WTC11 (cell line): ENCODE measurements around the gene CACNB3. TPM values are rescaled to one million over a fixed set of nuclear protein-coding genes. Genes with fewer than 3 reads are reported as not detected.

Experiments used
- ATAC-seq: fragments of 200-7000 bp; cut with Tn5 transposase; 2 replicates; pipeline ENCODE4 v1.10.0; 2021; ENCODE audit warnings: mild to moderate bottlenecking, moderate library complexity
- CTCF ChIA-PET: fragments of 300-600 bp; sonication (Branson Sonifier 250); formaldehyde crosslinking; loops from one replicate; lab custom pipeline; 2021; ENCODE audit warnings: antibody characterized with exemption; lab: Charles Lee
- POLR2A ChIA-PET: fragments of 350-600 bp; sonication (Branson Sonifier 250); formaldehyde crosslinking; loops from one replicate; lab custom pipeline; 2021; ENCODE audit warnings: antibody characterized with exemption; lab: Charles Lee
- DNase-seq: peaks from one replicate; pipeline ENCODE4 v3.0.0; 2021; ENCODE audit warnings: low spot score
- H3K27ac Mint-ChIP-seq: 2 replicates; pipeline ENCODE4 v1.8.0; 2021; ENCODE audit warnings: mixed read lengths
- H3K27me3 Mint-ChIP-seq: 2 replicates; pipeline ENCODE4 v1.8.0; 2021; ENCODE audit warnings: low read depth, mild to moderate bottlenecking, moderate library complexity, mixed read lengths
- H3K36me3 Mint-ChIP-seq: 2 replicates; pipeline ENCODE4 v1.8.0; 2021; ENCODE audit warnings: mixed read lengths
- H3K4me1 Mint-ChIP-seq: 2 replicates; pipeline ENCODE4 v1.8.0; 2022; ENCODE audit warnings: mixed read lengths
- H3K4me3 Mint-ChIP-seq: 2 replicates; pipeline ENCODE4 v1.8.0; 2021; ENCODE audit warnings: mild to moderate bottlenecking, moderate library complexity, mixed read lengths
- H3K9me3 Mint-ChIP-seq: 2 replicates; pipeline ENCODE4 v1.8.0; 2021; ENCODE audit warnings: mixed read lengths
- ATF6 ChIP-seq: sonication (generic); formaldehyde crosslinking; IDR thresholded peaks from 2 replicates; pipeline ENCODE4 v1.8.1; 2023; ENCODE audit warnings: mild to moderate bottlenecking, missing genetic modification reagents
- CTCF ChIP-seq: fragments of 200-600 bp; IDR thresholded peaks from 2 replicates; pipeline ENCODE4 v1.8.0; 2022; ENCODE audit warnings: antibody characterized with exemption
- EMX1 ChIP-seq: fragments of 250-450 bp; sonication (Bioruptor Pico); IDR thresholded peaks from 2 replicates; pipeline ENCODE4 v1.8.0; 2021; ENCODE audit warnings: mild to moderate bottlenecking
- ESRRA ChIP-seq: sonication (generic); formaldehyde crosslinking; IDR thresholded peaks from 2 replicates; pipeline ENCODE4 v1.8.1; 2022; ENCODE audit warnings: mild to moderate bottlenecking, missing genetic modification reagents, borderline replicate concordance
- GABPB1 ChIP-seq: sonication (generic); formaldehyde crosslinking; IDR thresholded peaks from 2 replicates; pipeline ENCODE4 v1.8.1; 2023; ENCODE audit warnings: mild to moderate bottlenecking, missing genetic modification reagents
- HMGXB4 ChIP-seq: sonication (generic); formaldehyde crosslinking; IDR thresholded peaks from 2 replicates; pipeline ENCODE4 v1.8.1; 2023; ENCODE audit warnings: mild to moderate bottlenecking, moderate library complexity, missing genetic modification reagents
- MAX ChIP-seq: sonication (generic); formaldehyde crosslinking; IDR thresholded peaks from 2 replicates; pipeline ENCODE4 v1.8.0; 2022; ENCODE audit warnings: mild to moderate bottlenecking, missing genetic modification reagents
- NFATC4 ChIP-seq: fragments of 250-450 bp; sonication (Bioruptor Pico); IDR thresholded peaks from 2 replicates; pipeline ENCODE4 v1.9.0; 2021; ENCODE audit warnings: mild to moderate bottlenecking
- NR1H2 ChIP-seq: sonication (generic); formaldehyde crosslinking; IDR thresholded peaks from 2 replicates; pipeline ENCODE4 v1.9.0; 2021; ENCODE audit warnings: mild to moderate bottlenecking, moderate library complexity, missing genetic modification reagents
- NR3C1 ChIP-seq: sonication (generic); formaldehyde crosslinking; conservative IDR thresholded peaks from 2 replicates; pipeline ENCODE4 v1.8.1; 2023; ENCODE audit warnings: low read depth, mild to moderate bottlenecking, missing genetic modification reagents
- RELA ChIP-seq: sonication (generic); formaldehyde crosslinking; IDR thresholded peaks from 2 replicates; pipeline ENCODE4 v1.8.1; 2022; ENCODE audit warnings: missing genetic modification reagents, mild to moderate bottlenecking, borderline replicate concordance
- SP1 ChIP-seq: sonication (generic); formaldehyde crosslinking; conservative IDR thresholded peaks from 2 replicates; pipeline ENCODE4 v1.8.1; 2022; ENCODE audit warnings: missing genetic modification reagents
- TCF7 ChIP-seq: sonication (generic); formaldehyde crosslinking; IDR thresholded peaks from 2 replicates; pipeline ENCODE4 v1.8.0; 2022; ENCODE audit warnings: mild to moderate bottlenecking, low read depth, missing genetic modification reagents, moderate library complexity
- TEAD1 ChIP-seq: sonication (generic); formaldehyde crosslinking; IDR thresholded peaks from 2 replicates; pipeline ENCODE4 v1.8.0; 2022; ENCODE audit warnings: mild to moderate bottlenecking, missing genetic modification reagents
- ZMAT4 ChIP-seq: fragments of 250-450 bp; sonication (Bioruptor Pico); IDR thresholded peaks from 2 replicates; pipeline ENCODE4 v1.9.0; 2021; ENCODE audit warnings: mild to moderate bottlenecking
- ZNF263 ChIP-seq: sonication (generic); formaldehyde crosslinking; IDR thresholded peaks from 2 replicates; pipeline ENCODE4 v1.8.1; 2022; ENCODE audit warnings: low read depth, mild to moderate bottlenecking, moderate library complexity, missing genetic modification reagents
- ZNF512 ChIP-seq: sonication (generic); formaldehyde crosslinking; IDR thresholded peaks from 2 replicates; pipeline ENCODE4 v1.8.1; 2022; ENCODE audit warnings: missing genetic modification reagents, borderline replicate concordance
- ZSCAN18 ChIP-seq: fragments of 250-450 bp; sonication (Bioruptor Pico); IDR thresholded peaks from 2 replicates; pipeline ENCODE4 v2.1.2; 2022; ENCODE audit warnings: mild to moderate bottlenecking, moderate library complexity
- total RNA-seq: library from RNA; stranded (reverse); gene quantifications from 3 replicates; pipeline ENCODE4 v1.2.3, GENCODE V29; 2021

The CACNB3 gene
- total RNA-seq, 1 experiment from 2014 or later: 17.0 TPM

- POLR2A ChIA-PET: no interaction called here
- DNase-seq: no peak
- Mint-ChIP-seq H3K27ac (no peak overlapping the region), H3K4me1 (peaks cover 21% of the 10 kb centered on the region), H3K36me3 (peaks cover 10% of the 10 kb centered on the region), H3K27me3 (peaks cover 15% of the 10 kb centered on the region), H3K9me3 (no peaks in the 10 kb centered on the region), H3K4me3 (no peak overlapping the region)
- TF ChIP-seq ZNF512 (CRISPR knock-in tag): no peak
- TF ChIP-seq EMX1 (CRISPR knock-in tag): no peak
- no peak for TF ChIP-seq SP1 (CRISPR knock-in tag)
- no peak for TF ChIP-seq RELA (CRISPR knock-in tag)
- TF ChIP-seq NR1H2 (CRISPR knock-in tag): no peak
- TF ChIP-seq ZNF263 (CRISPR knock-in tag): no peak
- CTCF ChIA-PET: interaction anchor here (2.9 kb wide), 1 partner anchor 10 kb away, joined by 24 read pairs; no protein-coding TSS in a partner anchor
- ATAC-seq: no peak
Observed at GRCh38 chr12:48824905-48825304, 6.6 kb downstream of the CACNB3 start.

- no peak for ATAC-seq
- CTCF ChIA-PET: interaction anchor here (0.8 to 2.9 kb wide), 7 partner anchors 9 to 162 kb away, joined by 3 to 24 read pairs (median 4); partner anchors contain the start of gene WNT1
- no peak for TF ChIP-seq CTCF
- TF ChIP-seq ATF6 (CRISPR knock-in tag): no peak
- TF ChIP-seq ZMAT4 (CRISPR knock-in tag): no peak
- no peak for TF ChIP-seq NFATC4 (CRISPR knock-in tag)
- no peak for TF ChIP-seq TCF7 (CRISPR knock-in tag)
- TF ChIP-seq HMGXB4 (CRISPR knock-in tag): no peak
- no peak for TF ChIP-seq TEAD1 (CRISPR knock-in tag)
- TF ChIP-seq, all 79 proteins: peak for 0
- H3K36me3 Mint-ChIP-seq: peaks cover 24% of the 10 kb centered on the region
- H3K4me3 Mint-ChIP-seq: no peak overlapping the region
- DNase-seq: no peak
- peak overlapping the region; percentile 51; the same call in 1 of the 2 replicates for H3K27ac Mint-ChIP-seq
- peaks cover 13% of the 10 kb centered on the region for H3K4me1 Mint-ChIP-seq
- POLR2A ChIA-PET: interaction anchor here (1.9 kb wide), 1 partner anchor 26 kb away, joined by 8 read pairs; the partner anchor contains the start of gene DDX23
- H3K27me3 Mint-ChIP-seq: peaks cover 4% of the 10 kb centered on the region; the same call in 1 of the 2 replicates
- no peaks in the 10 kb centered on the region for H3K9me3 Mint-ChIP-seq
Observed at GRCh38 chr12:48826209-48826855, 8.0 kb downstream of the CACNB3 start.

GRCh38 chr12:48827026-48827425, 8.7 kb downstream of the CACNB3 start:
- H3K4me3 Mint-ChIP-seq: no peak overlapping the region
- peaks cover 13% of the 10 kb centered on the region for H3K4me1 Mint-ChIP-seq
- CTCF ChIA-PET: interaction anchor here (0.9 to 2.9 kb wide), 6 partner anchors 8 to 151 kb away, joined by 3 to 24 read pairs (median 6); partner anchors contain the start of gene WNT1
- DNase-seq: no peak
- H3K36me3 Mint-ChIP-seq: peaks cover 31% of the 10 kb centered on the region
- peaks cover 2% of the 10 kb centered on the region; the same call in 1 of the 2 replicates for H3K27me3 Mint-ChIP-seq
- no peaks in the 10 kb centered on the region for H3K9me3 Mint-ChIP-seq
- POLR2A ChIA-PET: interaction anchor here (0.5 to 1.9 kb wide), 3 partner anchors 26 to 145 kb away, joined by 3 to 8 read pairs (median 4); partner anchors contain the start of genes DDX23 and KANSL2
- ATAC-seq: no peak
- no peak overlapping the region for H3K27ac Mint-ChIP-seq
- no peak for TF ChIP-seq ZSCAN18
- no peak for TF ChIP-seq TEAD1 (CRISPR knock-in tag)
- no peak for TF ChIP-seq ESRRA (CRISPR knock-in tag)
- TF ChIP-seq ZNF512 (CRISPR knock-in tag): no peak
- no peak for TF ChIP-seq GABPB1 (CRISPR knock-in tag)
- TF ChIP-seq NR3C1 (CRISPR knock-in tag): no peak
- no peak for TF ChIP-seq MAX (CRISPR knock-in tag)
